Stimulated activated CD4-positive, alpha-beta T cell treated with anti-CD3 and anti-CD28 coated beads, Interleukin-4, amount 100 ng/mL, for 4 hours (primary cell): ENCODE results near the gene OTOF.

Source experiments
- DNase-seq, 2 experiments: peaks; one replicate each; pipeline ENCODE4 v3.0.0-alpha.2; 2020

The OTOF gene

GRCh38 chr2:26495705-26496297 lies 17.9 kb upstream of the OTOF start:
- DNase-seq = no peak

GRCh38 chr2:26494891-26495290 lies 17.0 kb upstream of the OTOF start:
- DNase-seq = no peak

GRCh38 chr2:26494199-26494598 lies 16.3 kb upstream of the OTOF start:
- DNase-seq = no peak

- no peak for DNase-seq
These were observed 15.6 kb upstream of the OTOF start for GRCh38 chr2:26493566-26493965.

- DNase-seq = no peak
These were observed 15.0 kb upstream of the OTOF start for GRCh38 chr2:26492749-26493515.

- DNase-seq = no peak
These were observed 13.7 kb upstream of the OTOF start for GRCh38 chr2:26491563-26492167.

- no peak for DNase-seq
These were observed 11.4 kb upstream of the OTOF start for GRCh38 chr2:26489213-26489850.

- DNase-seq = no peak
These were observed 10.7 kb upstream of the OTOF start for GRCh38 chr2:26488463-26489212.

- no peak for DNase-seq
These were observed 9.3 kb upstream of the OTOF start for GRCh38 chr2:26487192-26487591.

- DNase-seq = no peak
These were observed 8.9 kb upstream of the OTOF start for GRCh38 chr2:26486789-26487188.

- no peak for DNase-seq
These were observed 7.9 kb upstream of the OTOF start for GRCh38 chr2:26485725-26486418.

GRCh38 chr2:26485099-26485498 lies 7.2 kb upstream of the OTOF start:
- no peak for DNase-seq

- no peak for DNase-seq
These were observed 6.7 kb upstream of the OTOF start for GRCh38 chr2:26484579-26484978.

GRCh38 chr2:26483957-26484565 lies 6.1 kb upstream of the OTOF start:
- DNase-seq = no peak

GRCh38 chr2:26483516-26483915 lies 5.6 kb upstream of the OTOF start:
- no peak for DNase-seq

- no peak for DNase-seq
These were observed 5.1 kb upstream of the OTOF start for GRCh38 chr2:26483027-26483326.

GRCh38 chr2:26482211-26483026 lies 4.5 kb upstream of the OTOF start:
- DNase-seq = no peak

GRCh38 chr2:26481706-26482105 lies 3.8 kb upstream of the OTOF start:
- no peak for DNase-seq

GRCh38 chr2:26480566-26481423 lies 2.9 kb upstream of the OTOF start:
- DNase-seq = no peak
